ENCODE results near the gene ERC1. TPM values are rescaled to one million over a fixed set of nuclear protein-coding genes. Genes with fewer than 3 reads are reported as not detected.
"Not testable (repeated sequence)": the region's sequence is repeated elsewhere in the genome, so short reads cannot be mapped to it uniquely, and the experiment has no call there.

The ERC1 gene
- total RNA-seq, 1 donor from 2014 or later, result 16.6 TPM

DNA sequence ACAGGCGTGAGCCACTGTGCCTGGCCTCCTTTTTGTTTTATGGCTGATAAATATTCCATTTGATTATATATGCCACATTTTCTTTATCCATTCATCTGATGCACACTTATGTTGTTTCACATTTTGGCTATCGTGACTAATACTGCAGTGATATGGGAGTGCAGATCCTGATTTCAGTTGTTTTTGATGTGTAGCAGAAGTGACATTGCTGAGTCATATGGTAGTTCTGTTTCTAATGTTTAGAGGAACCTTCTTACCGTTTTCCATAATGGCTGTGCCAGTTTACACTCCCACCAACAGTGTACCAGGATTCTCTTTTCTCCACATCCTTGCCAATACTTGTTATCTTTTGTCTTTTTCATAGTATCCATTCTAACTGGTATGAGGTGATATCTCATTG, 235.9 kb downstream of the ERC1 start:
- Histone ChIP-seq H3K36me3 (ENCODE audit: control insufficient read depth, insufficient read depth, low read length) (no peaks in the 10 kb centered on the region), H3K27me3 (ENCODE audit: control insufficient read depth, insufficient read depth, low read length) (no peaks in the 10 kb centered on the region), H3K4me3 (ENCODE audit: low read depth, low read length) (no peak overlapping the region)
- DNase-seq (ENCODE audit: low read depth) (no peak), FAIRE-seq (no peak)
- TF ChIP-seq, protein P1, sequence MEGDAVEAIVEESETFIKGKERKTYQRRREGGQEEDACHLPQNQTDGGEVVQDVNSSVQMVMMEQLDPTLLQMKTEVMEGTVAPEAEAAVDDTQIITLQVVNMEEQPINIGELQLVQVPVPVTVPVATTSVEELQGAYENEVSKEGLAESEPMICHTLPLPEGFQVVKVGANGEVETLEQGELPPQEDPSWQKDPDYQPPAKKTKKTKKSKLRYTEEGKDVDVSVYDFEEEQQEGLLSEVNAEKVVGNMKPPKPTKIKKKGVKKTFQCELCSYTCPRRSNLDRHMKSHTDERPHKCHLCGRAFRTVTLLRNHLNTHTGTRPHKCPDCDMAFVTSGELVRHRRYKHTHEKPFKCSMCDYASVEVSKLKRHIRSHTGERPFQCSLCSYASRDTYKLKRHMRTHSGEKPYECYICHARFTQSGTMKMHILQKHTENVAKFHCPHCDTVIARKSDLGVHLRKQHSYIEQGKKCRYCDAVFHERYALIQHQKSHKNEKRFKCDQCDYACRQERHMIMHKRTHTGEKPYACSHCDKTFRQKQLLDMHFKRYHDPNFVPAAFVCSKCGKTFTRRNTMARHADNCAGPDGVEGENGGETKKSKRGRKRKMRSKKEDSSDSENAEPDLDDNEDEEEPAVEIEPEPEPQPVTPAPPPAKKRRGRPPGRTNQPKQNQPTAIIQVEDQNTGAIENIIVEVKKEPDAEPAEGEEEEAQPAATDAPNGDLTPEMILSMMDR (IDR thresholded peaks at IDR 0.05; ENCODE audit: insufficient read depth, low read length, severe bottlenecking), result no peak

DNA sequence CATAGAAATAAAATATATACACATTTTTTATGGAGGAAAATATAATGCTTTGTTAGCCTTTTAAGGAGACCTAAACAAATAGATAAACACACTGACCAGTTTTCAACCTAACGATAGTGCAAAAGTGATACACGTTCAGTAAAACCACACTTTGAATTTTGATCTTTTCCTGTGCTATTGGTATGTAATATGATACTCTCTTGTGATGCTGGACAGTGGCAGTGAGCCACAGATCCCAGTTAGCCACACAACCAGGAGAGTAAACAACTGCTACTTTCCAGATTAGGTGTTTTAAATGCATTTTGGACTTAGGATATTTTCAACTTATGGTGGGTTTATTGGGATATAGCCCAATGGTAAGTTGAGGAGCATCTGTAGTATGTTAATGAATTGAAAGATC, 243.1 kb downstream of the ERC1 start:
- DNase-seq (ENCODE audit: low read depth) (no peak), FAIRE-seq (no peak)
- Histone ChIP-seq H3K4me3 (ENCODE audit: low read depth, low read length) (no peak overlapping the region), H3K27me3 (ENCODE audit: control insufficient read depth, insufficient read depth, low read length) (no peaks in the 10 kb centered on the region), H3K36me3 (ENCODE audit: control insufficient read depth, insufficient read depth, low read length) (peaks cover 3% of the 10 kb centered on the region)
- TF ChIP-seq, protein P1 (IDR thresholded peaks at IDR 0.05; ENCODE audit: insufficient read depth, low read length, severe bottlenecking), result no peak

- no peaks in the 10 kb centered on the region for H3K36me3 ChIP-seq (ENCODE audit: control insufficient read depth, insufficient read depth, low read length)
- FAIRE-seq (no peak), DNase-seq (ENCODE audit: low read depth) (no peak)
- H3K4me3 ChIP-seq (ENCODE audit: low read depth, low read length), result no peak overlapping the region
- no peaks in the 10 kb centered on the region for H3K27me3 ChIP-seq (ENCODE audit: control insufficient read depth, insufficient read depth, low read length)
- TF ChIP-seq, protein P1 (IDR thresholded peaks at IDR 0.05; ENCODE audit: insufficient read depth, low read length, severe bottlenecking), result no peak
Observed at GRCh38 chr12:1246637-1247036, 255.6 kb downstream of the ERC1 start.

DNA sequence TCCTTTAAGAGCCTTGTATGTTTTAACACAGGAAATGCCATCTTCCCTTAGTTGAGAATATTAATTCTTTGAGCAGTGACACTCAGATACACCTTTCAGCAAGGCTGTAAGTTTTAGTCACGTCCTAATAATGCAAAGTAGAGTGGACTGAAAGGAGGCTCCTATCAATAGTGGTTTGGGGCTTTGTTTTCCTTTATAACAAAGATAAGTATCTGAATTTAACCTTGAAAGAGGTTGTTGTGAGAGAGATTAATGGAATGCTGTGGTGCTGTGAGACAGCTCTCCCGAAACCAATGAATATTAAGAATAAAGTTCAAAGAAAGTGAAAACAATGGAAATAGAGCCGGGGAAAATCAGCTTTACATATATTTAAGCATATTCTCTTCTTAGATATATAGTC, 259.6 kb downstream of the ERC1 start:
- TF ChIP-seq, protein P1 (IDR thresholded peaks at IDR 0.05; ENCODE audit: insufficient read depth, low read length, severe bottlenecking), result no peak
- H3K4me3 ChIP-seq (ENCODE audit: low read depth, low read length), result no peak overlapping the region
- FAIRE-seq (no peak), DNase-seq (ENCODE audit: low read depth) (no peak)
- no peaks in the 10 kb centered on the region for H3K27me3 ChIP-seq (ENCODE audit: control insufficient read depth, insufficient read depth, low read length)
- H3K36me3 ChIP-seq (ENCODE audit: control insufficient read depth, insufficient read depth, low read length), result no peaks in the 10 kb centered on the region

DNA sequence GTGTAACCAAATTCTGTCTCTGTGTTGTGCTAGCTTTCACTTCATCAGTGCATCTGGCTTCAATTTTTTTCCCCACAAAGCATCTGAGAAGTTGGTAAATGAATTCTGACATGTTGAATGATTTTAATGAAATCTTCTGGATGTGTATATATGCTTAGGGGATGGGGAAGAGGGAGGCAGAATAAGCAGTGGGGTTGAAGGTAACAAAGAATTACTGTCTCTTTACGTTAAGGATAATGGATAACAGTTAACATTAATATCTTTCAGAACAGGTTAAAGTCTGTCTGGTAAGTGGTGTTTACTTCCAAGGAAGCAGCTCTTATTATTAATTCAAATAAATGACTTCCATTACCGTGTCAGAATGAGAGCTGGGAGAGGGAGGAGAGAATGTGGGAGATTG, 261.7 kb downstream of the ERC1 start:
- FAIRE-seq, result no peak
- no peak for DNase-seq (ENCODE audit: low read depth)
- Histone ChIP-seq H3K4me3 (ENCODE audit: low read depth, low read length) (no peak overlapping the region), H3K27me3 (ENCODE audit: control insufficient read depth, insufficient read depth, low read length) (no peaks in the 10 kb centered on the region), H3K36me3 (ENCODE audit: control insufficient read depth, insufficient read depth, low read length) (no peaks in the 10 kb centered on the region)
- TF ChIP-seq, protein P1 (IDR thresholded peaks at IDR 0.05; ENCODE audit: insufficient read depth, low read length, severe bottlenecking), result no peak

DNA sequence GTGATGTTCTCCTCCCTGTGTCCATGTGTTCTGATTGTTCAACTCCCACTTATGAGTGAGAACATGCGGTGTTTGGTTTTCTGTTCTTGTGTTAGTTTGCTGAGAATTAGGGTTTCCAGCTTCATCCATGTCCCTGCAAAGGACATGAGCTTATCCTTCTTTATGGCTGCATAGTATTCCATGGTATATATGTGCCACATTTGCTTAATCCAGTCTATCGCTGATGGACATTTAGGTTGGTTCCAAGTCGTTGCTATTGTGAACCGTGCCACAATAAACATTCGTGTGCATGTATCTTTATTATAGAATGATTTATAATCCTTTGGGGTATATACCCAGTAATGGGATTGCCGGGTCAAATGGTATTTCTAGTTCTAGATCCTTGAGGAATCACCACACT, 264.1 kb downstream of the ERC1 start:
- not testable (repeated sequence) for H3K27me3 ChIP-seq (ENCODE audit: control insufficient read depth, insufficient read depth, low read length); H3K4me3 ChIP-seq (ENCODE audit: low read depth, low read length); DNase-seq (ENCODE audit: low read depth); FAIRE-seq; H3K36me3 ChIP-seq (ENCODE audit: control insufficient read depth, insufficient read depth, low read length)

GRCh38 chr12:1255854-1256253, 264.8 kb downstream of the ERC1 start:
- not testable (repeated sequence) for H3K4me3 ChIP-seq (ENCODE audit: low read depth, low read length); DNase-seq (ENCODE audit: low read depth); FAIRE-seq; H3K27me3 ChIP-seq (ENCODE audit: control insufficient read depth, insufficient read depth, low read length); H3K36me3 ChIP-seq (ENCODE audit: control insufficient read depth, insufficient read depth, low read length)

Data from bronchial epithelial cell (primary cell).